GM19463 (cell line): ENCODE results near the gene PKN2.

Experiments
- ATAC-seq: cut with Tn5 transposase; IDR thresholded peaks from one replicate; pipeline ENCODE4 v1.9.1; 2021; ENCODE audit warnings: mild to moderate bottlenecking, moderate library complexity; ENCODE audit not compliant: unreplicated experiment

PKN2 gene

DNA sequence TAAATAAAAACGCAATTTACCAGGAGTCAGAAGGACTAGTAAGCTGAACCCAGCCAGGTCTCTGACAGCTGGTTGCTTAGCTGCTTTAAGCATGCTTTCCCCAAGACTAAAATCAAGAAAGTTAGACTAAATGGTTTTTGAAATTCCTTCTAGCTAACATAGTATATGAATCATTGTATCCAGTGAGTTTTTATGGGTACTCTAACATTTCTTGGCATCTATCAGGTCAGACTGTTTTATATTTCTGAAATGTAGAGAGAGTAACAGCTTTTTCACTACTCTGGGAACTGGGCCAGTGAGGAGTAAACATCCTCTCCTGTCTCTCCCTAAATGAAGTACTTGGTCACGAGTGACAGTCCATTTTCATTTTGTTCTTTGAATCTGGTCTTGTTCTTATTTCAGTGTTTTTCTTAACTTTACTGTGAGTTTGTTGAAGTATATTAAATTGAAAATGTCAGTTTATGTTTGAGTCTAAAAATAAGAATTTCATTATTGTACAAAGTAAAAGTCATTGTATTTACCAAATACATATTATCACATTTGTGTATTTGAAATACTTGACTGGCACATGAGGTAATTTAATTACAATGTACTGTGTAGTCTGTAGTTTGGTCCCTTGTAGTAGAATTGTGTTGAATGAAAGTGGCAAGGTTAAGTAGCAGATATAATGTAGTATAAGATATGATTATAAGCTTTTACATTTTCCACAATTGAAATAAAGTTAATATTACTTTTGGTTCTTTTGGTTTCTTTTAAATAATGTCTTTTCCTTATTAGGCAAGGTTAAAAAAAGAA is 47.6 kb downstream of the PKN2 start:
- ATAC-seq, result no peak

DNA sequence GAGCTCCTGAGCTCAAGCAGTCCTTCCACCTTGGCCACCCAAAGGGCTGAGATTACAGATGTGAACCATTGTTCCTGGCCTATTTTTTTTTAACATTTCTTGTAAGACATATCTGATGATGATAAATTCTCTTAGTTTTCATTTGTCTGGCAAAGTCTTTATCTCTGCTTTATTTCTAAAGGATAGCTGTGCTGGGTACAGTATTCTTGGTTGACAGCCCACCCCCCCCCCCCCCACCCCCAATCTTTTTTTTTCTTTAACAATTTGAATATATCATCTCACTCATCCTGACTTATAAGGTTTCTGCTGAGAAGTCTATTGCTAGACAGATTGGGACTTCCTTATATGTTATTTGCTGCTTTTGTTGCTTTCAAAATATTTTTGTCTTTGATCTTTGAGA is 51.3 kb downstream of the PKN2 start:
- no peak for ATAC-seq

DNA sequence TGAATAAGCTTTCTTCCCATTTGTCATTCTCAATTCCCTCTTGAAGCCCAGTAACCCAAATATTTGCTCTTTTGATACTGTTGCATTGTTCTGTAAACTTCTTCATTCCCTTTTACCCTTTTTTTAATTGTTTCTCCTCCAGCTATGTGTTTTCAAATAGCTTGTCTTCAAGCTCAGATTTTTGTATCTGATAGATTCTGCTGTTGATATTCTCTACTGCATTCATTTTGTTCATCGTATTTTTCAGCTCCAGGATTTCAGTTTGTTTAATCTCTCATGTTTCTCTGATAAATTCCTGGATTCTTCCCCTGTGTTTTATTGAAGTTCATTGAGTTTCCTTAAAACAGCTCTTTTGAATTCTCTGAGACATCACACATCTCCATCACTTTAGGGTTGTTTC is 51.8 kb downstream of the PKN2 start:
- ATAC-seq, result no peak

DNA sequence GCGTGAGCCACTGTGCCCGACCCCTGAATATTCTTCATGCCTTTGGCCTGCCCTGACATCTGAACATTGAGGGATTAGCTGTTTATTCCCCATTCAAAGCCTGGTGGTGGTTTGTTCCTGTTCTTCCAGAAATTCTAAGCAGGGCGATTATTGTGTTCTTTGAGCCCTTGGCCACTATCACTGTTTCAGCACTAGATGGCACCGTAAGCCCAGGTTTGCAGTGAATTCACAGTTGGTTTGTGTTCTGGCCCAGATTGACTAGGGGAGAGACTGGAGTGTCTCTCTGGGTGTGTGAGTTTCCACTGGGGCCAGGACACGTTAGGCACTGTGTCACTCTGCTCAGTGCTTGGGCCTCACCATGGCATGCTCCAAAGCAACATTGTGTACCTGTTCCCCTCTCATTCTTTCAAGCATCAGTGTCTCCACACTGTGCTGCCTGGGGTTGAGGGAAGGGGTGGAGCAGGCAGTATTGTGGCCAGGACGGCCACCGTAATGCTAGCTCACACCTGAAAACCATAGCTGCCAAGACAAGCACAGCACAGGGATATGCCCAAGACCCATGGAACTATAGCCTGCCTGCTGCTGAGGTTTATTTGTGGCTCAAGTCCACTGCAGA is 52.7 kb downstream of the PKN2 start:
- no peak for ATAC-seq

DNA sequence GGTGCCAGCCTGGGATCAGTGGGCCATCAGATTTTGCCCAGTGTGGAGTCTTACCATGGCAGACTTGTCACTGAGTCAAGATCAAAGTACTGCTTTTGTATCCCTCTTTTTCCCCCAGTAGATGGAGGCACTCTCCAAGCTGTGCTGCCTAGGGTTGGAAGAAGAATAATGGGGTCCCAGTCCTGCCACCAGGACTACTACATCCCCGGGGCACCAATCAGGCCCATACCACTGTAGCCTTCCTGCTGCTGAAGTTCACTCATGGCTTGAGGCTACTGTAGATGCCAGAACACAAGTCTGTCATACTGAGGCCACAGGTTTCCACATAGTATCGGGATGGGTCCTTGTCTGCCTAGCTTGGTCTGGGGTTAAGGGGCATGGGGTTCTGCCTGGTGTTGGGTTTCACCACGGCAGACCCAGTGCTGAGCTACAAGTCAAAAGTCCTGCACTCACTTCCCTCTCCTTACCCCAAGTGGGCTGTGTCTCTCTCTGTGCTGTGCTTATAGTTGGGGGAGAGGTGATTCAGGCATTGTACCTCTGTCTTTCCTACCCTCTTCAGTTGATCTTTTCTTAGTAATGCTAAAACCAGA is 53.4 kb downstream of the PKN2 start:
- no peak for ATAC-seq

DNA sequence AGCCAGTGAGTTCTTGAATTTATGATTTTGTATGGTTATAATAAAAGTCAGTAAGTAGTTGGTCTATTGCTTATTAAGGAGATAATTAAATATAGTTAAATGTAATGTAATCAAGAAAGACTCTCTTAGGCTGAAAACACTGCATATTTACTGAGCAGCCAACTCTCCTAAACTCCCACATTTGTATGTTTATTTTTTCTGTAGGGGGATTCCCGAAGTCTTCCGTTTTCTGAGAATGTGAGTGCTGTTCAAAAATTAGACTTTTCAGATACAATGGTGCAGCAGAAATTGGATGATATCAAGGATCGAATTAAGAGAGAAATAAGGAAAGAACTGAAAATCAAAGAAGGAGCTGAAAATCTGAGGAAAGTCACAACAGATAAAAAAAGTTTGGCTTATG is 56.7 kb downstream of the PKN2 start:
- ATAC-seq, result no peak

DNA sequence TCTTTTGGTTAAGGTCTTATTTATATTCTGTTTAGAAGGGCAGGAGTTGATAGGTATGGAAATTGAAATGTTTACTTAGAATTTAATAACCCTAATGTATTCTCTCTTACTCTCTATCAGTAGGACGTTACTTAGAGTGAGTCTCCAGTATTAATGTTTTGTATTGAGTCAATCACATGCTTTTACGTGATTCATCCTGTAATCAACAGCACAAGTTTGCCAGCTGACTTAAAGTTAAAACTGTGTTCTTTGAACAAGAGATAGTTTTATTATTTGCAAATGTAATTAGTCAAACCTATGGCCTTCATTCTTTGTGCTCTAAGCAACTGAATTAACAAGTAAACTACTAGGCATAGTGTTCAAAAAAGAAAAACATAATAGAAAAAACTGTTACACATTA is 57.3 kb downstream of the PKN2 start:
- no peak for ATAC-seq

DNA sequence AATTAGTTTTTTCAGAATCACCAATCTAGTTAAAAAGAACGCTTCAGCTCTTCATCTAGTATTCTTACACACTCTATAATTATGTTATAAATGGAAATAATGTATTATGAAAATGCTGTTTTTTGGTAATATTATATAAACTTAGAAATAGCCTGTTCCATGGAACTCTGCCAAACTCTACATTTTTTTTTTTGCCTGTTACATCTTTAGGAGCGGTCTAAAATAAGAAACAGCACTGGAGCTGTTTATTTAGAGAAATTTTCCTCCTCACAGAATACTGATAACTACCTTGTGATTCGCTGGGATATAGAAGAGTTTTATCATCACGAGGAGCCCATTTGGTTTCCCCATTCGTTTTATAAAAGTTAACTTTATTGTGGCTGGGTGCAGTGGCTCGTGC is 58.5 kb downstream of the PKN2 start:
- no peak for ATAC-seq

DNA sequence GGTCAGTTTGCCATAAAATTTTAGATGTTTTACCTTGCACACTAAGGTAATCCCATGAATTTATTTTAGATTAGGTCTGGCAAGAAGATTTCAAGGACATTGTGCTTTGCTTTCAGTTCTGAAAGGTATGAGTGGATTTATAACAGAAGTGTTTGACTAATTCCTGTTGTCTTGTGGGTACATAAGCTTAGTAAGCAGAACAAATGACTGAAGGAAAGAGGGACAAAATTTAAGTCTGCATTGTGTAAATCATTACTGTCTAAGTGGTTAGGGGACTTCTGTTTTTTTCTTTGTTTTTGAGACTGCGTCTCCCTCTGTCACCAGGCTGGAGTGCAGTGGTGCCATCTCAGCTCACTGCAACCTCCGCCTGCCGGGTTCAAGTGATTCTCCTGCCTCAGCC is 60.1 kb downstream of the PKN2 start:
- peak; percentile 73 for ATAC-seq

DNA sequence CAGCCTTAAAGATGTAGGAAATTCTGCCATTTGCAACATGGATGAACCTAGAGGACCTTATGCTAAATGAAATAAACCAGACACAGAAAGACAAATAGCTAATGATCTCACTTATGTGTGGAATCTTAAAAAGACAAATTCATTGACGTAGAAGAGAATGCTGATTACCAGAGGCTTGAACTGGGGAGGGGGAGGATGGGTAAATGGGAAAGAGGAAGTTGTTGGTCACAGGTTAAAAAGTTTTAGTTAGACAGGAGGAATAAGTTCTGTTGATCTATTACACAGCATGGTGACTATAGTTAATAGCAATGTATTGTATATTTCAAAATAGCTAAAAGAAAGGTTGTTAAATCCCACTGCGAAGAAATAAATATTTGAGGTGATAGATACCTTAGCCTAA is 62.8 kb downstream of the PKN2 start:
- ATAC-seq, result no peak

DNA sequence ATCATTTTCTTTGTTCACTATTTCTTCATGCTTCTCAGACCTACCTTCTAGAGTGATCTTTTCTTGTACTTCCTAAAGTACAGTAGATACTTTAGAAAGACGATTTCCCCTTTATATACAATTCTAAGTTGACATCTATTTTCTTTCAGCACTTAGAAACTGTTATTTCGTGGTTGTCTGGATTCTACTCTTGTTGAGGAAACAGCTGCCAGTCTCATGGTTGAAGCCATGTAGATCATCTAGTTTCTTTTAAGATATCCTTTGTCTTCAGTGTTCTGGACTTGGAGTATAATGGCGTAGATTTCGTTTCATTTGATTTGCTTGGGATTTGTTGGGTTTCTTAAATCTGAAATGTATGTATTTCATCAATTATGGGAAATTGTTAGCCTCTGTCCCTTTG is 67.6 kb downstream of the PKN2 start:
- ATAC-seq, result no peak

DNA sequence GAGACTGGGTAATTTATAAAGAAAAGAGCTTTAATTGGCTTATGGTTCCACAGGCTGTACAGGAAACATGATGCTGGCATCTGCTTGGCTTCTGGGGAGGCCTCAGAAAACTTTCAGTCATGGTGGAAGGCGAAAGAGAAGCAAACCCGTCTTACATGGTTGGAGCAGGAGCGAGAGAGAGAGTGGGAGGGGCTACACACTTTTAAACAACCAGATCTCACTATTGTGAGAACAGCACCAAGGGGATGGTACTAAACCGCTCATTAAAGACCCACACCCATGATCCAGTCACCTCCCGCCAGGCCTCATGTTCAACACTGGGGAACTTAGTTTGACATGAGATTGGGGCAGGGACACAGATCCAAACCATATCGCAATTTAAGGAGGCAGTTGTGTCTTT is 69.4 kb downstream of the PKN2 start:
- no peak for ATAC-seq

DNA sequence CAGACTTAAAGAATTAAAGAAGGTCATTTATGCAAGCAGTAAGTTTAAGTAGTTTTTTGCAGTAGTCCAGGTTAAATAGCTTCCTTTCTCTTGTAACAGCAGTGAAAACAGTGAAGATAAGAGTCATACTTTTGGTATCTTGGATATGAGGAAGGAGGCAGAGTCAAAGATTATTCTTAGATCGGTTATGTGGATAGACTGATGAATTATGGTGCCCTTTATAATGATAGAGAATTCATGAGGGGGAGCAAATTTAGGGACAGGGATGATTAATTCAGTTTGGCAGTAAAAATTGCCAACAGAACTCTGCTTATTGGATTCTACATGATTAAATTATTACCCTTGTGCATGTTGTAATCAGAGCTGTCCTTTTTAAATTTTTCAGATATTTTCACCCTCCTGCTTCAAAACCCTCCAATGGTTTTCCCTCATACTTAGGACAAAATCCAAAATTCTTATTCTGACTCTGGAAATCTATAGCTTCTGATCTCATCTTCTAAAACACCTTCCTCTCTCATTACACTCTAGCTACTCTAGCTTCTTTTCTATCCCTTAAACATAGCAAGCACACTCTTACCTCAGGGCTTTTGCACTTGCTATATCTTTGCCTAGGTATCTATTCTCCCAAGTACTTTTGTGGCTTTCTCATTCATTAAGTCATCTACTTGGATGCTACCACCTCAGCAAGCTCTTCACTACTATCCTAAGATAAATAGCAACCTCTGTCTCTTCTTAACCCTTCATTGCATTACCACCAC is 79.8 kb downstream of the PKN2 start:
- no peak for ATAC-seq

DNA sequence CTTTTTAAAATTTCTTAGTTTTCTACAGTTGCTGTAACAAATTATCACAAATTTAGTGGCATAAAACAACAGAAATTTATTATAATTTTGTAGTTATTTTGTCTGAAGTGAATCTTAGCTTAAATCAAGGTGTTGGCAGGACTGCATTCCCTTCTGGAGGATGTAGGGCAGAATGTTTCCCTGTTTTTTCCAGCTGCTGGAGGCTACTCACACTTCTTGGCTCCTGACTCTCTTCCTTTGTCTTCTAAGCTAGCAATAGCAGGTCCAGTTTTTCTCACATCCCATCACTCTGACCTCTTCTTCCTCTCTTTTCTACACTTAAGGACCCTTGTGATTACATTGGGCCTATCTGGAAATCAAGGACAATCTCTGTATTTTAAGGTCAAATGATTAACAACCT is 84.1 kb downstream of the PKN2 start:
- no peak for ATAC-seq

DNA sequence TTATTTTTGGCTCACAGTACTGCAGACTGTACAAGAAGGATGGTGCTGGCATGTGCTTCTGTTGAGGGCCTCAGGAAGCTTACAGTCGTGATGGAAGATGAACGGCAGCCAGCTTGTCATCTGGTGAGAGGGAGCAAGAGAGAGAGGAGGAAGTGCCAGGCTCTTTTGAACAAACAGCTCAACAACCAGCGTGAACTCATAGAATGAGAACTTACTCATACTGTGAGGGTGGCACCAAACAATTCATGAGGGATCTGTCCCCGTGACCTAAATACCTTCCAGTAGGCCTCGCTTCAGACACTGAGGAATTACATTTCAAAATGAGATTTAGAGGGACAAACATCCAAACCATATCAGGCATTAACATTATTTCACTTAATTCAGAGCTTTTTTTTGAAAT is 84.7 kb downstream of the PKN2 start:
- no peak for ATAC-seq

DNA sequence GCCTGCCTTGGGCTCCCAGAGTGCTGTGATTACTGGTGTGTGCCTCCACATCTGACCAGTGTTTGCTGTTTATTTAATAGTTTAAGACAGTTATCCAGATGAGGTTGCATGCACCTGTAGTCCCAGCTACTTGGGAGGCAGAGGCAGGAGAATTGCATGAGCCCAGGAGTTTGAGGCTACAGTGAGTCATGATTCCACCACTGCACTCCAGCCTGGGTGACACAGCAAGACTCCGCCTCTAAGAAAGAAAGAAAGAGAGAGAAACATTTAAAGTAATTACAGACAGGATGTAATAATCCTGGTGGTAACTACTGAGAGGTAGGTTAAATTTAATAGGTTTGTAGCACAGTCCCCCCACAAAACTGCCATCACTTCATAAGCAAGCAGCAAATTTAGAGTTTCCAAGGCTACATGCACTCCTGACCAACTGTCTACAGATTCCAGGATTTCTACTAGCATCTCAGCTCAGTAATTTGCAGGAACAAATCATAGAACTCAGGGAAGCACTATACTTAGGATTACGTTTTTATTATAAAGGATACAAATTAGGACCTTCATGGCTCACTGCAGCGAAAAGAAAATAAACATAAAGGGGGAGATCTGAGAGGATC is 89.6 kb downstream of the PKN2 start:
- ATAC-seq, result no peak

DNA sequence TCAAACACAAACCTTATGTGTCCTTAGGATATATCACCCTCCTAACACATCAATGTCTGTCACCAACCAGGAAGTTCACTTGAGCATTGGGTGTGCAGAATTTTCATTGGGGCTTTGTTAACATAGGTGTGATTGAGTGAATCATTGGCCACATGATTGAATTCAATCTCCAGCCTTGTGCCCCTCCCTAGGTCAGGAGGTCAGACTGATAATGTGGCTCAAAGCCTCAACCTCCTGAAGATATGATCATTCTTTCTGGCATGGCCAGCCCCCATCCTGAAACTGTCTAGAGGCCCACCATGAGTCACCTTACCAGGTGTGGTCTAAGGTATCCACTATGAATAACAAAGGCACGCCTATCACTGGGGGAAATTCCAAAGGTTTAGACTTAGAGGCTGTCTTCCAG is 90.1 kb downstream of the PKN2 start:
- peak; percentile 61 for ATAC-seq

DNA sequence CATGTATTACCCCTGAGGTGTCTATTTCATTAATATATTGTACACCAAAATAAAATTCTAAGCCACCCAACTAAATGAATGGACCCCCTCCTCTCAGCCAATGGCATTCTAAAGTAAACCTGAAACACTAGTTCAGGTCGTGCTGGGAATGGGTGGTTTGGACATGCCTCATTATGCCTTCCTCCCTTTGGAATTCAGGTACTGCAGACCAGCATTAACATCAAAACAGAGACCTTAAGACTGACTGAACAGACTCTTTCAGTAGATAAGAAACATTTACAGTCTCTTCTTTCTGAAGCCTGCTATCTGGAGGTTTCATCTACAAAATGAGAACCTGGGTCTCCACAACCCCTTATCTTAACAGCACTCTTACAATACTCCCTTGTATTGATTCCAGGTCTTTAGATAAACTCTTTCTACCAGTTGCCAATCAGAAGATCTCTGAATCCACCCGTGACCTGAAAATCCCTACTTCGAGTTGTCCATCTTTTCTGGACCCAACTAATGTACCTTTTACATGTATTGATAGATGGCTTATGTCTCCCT is 93.6 kb downstream of the PKN2 start:
- ATAC-seq, result no peak

DNA sequence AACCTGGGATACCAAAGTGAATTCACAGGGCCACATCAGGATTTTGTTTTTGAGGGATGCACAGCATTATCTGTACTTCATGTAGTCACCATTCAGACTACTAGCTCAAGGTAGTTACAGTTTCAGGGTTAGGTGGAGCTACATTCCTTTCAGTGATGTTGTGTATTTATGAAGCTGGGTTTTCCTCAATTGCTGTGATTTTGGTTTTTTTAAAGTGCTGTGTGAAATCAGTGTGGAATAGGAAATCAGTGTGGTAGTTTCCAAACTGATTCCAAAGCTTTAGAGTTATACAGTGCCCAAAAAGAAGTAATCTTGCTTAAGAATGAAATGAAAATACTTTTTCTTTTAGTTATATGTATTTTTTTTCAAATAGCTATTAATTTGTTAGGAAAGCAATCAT is 95.8 kb downstream of the PKN2 start:
- no peak for ATAC-seq

DNA sequence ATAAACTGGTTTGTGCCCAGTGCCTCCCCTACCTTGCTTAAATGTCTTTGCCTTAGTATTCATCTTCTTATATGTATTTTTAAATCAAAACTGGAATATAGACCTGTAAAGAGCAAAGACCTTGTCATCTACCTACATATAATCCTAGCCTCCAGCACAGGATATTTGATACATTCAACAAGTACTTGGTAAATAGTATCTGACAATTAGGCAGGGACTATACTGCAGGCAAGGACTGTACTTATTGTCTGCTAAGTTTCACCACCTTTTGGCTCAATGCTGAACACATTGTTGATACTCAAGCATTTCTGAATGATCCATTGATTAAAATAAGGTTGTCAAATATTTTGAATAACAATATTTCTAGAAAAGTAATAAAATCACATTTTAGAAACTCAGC is 96.4 kb downstream of the PKN2 start:
- ATAC-seq, result no peak

DNA sequence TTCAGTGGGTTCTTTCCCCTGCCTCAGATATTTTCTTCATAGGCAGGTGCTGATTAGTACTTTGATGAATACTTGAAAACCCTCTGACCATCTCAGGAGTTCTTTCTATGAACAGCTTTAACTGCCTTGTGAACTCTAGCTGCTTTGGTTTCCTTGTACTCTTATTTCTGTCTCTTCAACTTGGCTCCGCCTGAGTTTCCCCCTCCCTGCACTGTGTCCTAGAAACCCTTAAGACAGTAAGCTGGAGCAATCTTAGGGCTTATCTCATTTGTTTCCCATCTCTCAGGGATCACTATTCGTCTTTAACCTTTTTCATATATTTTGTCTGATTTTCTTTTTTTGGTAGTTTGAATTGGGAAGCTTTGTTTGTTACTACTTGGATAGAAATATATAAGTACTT is 99.1 kb downstream of the PKN2 start:
- ATAC-seq, result no peak
